Jurkat, Clone E6-1 (cell line): ENCODE results near the gene CASTOR1.
A peak's percentile ranks its signal among the peaks of the same experiment; 100 is the strongest.

Experiments
- DNase-seq: peaks from one replicate; pipeline ENCODE4 v3.0.0-alpha.2; 2011; ENCODE audit warnings: low read depth, low spot score
- H3K4me3 ChIP-seq: 2 replicates; pipeline ENCODE4 v1.5.1; 2011; ENCODE audit warnings: mild to moderate bottlenecking, low read length, control low read depth, moderate library complexity

The CASTOR1 gene

DNA sequence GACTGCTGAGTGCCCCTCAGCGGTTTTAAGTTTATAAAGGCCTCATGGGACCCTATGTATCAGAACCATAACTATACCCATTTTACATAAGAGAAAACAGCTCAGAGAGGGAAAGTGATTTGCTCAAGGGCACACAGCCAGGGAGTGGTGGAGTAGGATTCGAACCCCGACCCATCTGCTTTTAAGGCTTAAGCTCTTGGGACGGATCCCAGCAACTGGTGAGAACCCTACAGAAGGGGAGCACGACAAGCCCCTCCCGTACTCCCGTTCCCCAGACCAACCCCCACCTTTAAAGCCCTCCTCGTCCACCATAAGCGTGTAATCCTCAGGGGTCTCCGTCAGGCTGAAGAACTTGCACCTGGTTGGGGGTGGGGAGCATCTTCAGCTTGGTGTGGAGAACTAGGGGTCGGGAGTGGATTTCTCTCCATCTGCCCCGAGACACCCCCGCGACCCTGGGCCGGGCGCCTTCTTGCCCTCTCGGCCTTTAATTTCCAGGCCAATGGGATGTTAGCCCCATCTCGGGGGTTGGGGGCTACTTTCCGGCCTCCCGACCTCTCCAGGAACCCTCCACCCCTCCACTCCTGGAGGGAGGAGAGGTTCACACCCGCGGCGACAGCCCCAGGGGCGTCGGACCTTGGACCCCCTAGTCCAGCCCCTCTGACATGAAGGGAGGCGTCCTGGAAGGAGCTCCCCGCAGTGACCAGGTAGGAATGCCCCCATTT lies 725 bp downstream of the CASTOR1 start:
- no peak for DNase-seq
- H3K4me3 ChIP-seq, result peak overlapping the region; percentile 74

DNA sequence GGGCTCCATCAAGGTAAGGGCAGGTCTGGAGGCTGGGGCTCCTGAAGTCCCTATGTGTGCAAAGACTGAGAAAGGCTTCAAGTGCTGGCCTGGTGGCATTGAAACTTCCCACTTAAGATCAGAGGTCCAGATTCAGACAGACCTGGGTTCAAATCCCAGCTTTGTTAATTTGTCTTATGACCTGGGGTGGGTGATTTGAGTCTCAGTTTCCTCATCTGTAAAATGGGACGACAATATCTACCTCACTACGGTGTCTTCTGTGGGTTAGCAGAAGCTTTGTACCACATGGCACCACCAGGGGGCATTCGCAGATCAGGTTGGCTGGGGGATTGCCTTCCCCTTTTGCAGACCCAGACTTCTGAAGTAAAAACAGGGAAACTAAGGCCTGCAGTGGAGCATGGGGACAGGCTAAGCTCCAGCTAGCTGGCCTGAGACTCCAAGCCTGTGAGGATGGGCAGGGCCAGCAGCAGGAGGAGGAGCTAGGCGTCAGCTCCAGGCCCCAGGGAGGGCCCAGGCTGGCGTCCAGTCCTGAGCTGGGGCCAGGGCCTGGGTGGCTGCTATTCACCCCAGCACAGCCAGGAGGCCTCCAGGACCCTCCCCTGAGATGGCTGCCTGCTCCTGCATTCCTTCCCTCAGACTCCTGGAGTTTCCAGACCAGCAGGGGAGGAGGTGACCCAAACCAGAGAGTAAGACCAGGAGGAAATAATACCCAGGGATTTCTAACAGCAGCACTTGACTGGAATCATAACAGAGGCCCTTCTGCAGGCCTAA lies 1.5 kb downstream of the CASTOR1 start:
- DNase-seq, result peak; percentile 91
- peak overlapping the region; percentile 74 for H3K4me3 ChIP-seq

DNA sequence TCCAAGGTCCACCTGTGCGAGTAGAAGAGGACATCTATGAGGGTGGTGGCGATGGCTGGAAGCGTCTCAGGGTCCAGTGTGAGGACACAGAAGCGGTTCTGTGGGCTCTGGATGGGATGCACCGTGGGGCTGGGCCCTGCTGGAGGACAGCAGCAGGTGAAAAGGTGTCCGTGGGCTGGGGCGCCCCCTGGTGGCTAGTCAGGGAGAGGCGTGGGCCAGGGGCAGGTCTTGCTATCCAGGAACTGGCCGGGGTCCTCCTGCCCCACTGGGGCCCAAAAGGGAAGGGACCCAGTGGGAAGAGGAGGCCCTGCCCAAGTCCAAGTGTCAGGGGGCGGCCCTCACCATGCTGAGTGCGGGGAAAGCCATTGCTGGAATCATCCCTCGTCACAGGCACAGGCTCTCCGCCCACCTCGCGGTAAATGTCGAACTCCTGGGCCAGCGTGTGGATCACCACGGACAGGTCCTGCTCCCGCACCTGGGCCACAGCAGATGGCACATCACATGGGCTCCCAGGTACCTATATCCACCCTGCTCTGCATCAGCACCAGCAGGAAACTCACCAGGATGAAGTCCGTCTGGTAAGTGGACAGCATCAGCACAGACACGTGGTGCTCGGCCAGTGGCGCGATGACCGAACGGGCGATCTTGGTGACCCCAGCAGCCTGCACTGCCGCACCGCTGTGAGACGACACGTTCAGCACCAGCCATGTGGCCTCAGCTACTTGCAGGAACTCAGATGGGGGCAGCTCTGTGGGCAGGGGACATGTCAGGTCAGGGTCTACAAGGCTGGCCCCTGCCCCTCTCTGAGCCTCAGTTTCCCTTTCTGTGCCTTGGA lies 2.3 kb downstream of the CASTOR1 start:
- peak; percentile 47 for DNase-seq
- no peak overlapping the region for H3K4me3 ChIP-seq

DNA sequence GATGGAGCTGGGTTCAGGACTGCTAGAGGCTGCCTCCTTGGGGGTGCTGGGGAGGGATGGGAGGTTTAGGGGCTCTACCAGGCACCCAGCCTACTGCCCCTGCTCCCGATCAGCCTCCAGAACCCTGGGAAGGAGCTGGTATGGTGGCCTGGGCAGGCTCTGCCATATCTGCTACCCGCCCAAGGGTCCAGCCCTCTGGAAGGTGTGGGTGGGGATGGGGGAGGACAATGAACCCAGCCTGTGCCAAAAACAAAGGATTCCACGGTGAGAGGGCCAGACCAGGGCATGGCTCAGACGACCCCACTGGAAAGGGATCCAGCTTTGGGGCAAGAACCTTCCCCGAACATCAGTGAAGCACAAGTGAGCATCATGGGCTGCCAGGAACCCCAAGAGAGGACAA lies 3.0 kb downstream of the CASTOR1 start:
- DNase-seq, result no peak

DNA sequence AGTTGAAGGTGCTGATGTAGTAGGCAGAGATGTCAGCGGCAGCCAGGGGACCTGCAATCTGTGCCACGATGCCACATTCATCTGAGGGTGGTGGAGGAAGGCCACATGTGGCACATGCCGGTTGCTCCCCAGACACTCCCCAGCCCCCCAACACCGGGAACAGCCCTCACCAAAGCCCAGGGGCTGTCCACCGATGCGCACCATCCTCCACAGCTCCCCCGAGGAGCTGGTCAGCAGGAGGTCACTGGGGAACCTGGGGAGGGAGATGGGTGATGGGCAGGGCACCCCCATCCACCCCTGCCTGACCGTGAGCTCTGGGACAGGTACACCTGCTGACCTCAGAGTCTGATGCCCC lies 3.5 kb downstream of the CASTOR1 start:
- H3K4me3 ChIP-seq, result no peak overlapping the region

More for the DNA sequence above, 3.0 kb downstream of the CASTOR1 start:
- no peak overlapping the region for H3K4me3 ChIP-seq

DNA sequence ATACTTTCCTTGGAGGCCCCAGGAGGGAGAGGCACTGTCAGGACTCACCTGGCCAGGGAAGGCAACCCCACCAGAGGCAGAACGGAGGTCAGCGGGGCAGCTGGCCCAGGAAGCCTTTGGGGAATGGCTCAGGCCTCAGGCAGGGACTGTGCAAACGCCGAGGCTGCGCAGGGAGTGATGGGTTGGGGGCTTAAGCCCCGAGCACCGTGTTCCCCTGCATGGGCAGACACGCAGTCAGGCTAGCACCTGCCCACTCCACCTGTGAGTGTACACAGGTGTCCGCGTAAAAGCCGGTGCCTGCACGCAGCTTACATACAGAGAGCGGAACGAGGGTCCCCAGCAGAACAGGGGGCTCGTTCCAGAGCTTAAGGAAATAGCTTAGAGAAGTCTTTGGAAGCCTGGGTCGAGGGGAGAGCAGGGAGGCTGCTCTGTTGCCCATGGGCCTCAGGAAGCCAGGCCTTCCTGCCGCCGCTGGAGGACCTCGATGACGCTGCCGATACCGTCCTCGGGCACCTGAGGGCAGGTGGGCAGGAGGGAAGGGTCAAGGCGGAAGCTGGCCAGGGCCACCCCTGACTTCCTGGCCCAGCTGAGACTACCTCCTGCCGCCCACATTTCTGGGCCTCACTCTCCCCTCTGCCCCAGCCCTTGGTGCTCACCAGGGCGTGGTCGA lies 4.0 kb downstream of the CASTOR1 start:
- no peak for DNase-seq
- no peak overlapping the region for H3K4me3 ChIP-seq

More for the DNA sequence above, 3.5 kb downstream of the CASTOR1 start:
- DNase-seq, result no peak

DNA sequence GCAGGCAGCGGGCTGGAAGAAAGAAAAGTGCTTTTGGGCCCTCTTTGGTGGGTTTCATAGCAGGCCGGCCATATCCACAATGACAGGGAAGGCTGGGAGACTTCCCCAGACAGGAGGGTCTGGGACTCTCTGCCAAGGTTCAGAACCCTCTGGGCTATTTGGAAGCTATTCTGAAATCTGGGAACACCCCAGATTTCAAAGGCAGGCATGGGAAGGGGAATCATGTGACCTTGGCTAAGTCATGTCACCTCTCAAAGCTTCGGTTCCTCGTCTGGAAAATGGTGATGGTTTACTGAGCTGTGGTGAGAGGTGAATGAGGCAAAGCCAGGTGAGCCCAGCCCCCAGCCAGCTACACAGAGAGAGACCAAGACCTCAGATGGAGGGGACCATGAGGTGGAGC lies 4.6 kb downstream of the CASTOR1 start:
- no peak overlapping the region for H3K4me3 ChIP-seq
- no peak for DNase-seq

DNA sequence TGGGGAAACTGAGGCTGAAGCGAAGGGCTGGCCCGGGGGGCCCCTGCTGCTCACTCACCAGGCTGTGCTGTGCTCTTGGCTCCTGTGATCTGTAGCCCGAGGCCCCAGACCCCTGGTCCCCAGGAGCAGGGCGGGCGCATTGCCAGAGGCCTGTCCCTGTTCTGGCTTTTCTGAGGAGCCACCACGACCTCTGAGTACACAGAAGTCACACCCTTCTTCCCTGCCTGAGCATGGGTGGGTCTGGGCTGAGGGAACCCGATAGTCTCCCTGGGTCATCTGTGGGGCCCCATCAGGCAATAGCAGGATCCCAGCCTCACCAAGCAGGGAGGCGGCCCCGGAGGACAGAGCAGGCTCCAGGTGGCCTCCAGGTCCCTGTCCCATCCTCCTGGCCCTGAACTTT lies 5.1 kb downstream of the CASTOR1 start:
- DNase-seq, result no peak

DNA sequence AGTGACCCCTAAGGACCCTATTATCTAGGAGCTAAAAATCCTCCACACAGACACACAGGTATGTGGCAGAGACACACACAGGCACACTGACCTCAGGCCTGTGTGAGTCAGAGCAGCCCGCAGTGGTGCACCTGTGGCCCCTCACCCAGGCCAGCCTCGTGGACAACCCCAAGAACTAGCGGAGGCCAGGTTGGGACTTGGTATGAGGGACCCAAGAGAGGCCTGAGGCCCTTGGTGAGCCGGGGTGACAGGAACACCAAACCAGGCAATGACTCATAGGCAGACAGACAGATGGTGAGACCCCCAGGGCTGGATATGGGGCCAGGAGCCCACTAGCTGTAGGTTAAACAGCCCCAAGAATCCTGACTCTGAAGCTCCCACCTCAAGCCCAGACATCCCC lies 6.0 kb downstream of the CASTOR1 start:
- no peak for DNase-seq
- no peak overlapping the region for H3K4me3 ChIP-seq

More for the DNA sequence above, 5.1 kb downstream of the CASTOR1 start:
- H3K4me3 ChIP-seq, result no peak overlapping the region

DNA sequence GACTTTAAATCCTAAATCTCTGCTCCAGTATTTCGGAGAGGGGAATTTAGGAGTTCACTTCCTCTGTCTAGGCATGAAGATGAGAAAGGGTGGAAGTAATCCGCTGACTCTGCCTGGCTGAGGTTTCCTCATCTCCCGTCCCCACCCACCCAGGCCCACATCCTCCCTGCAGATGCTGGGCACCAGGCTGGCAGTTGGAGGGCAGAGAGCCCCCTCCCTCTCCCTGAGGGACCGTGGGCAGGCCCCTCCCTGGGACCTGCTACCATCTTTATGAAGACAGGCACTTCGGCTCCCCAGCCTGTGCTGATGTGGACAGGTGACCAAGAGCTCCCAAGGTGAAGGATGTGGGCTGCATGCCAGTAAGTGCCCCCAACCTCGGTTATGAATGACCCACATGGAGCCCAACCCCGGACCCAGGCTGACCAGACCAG lies 6.7 kb downstream of the CASTOR1 start:
- peak; percentile 78 for DNase-seq
- H3K4me3 ChIP-seq, result no peak overlapping the region

DNA sequence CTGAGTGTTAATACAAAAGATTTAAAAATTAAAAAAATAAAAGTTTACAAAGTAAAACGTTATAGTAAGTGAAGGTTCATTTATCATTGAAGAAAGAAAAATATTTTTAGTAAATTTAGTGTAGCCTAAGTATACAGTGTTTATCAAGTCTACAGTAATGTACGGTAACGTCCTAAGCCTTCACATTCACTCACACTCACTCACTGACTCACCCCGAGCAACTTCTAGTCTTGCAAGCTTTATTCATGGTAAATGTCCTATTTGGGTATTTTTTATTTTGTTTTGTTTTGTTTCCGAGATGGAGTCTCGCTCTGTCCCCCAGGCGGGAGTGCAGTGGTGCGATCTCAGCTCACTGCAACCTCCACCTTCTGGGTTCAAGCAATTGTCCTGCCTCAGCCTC lies 8.8 kb downstream of the CASTOR1 start:
- no peak overlapping the region for H3K4me3 ChIP-seq
- no peak for DNase-seq

DNA sequence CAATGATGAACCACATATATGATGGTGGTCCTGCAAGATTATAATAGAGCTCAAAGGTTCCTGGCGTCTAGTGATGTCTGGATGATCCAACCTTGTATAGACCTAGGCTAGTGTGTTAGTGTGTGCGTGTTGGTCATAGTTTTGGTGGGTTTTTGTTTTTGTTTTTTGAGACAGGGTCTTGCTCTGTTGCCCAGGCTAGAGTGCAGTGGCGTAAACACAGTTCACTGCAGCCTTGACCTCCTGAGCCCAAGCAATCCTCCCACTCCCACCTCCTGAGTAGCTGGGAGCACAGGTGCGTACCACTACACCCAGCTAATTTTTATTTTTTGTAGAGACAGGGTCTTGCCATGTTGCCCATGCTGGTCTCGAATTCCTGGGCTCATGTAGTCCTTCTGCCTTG lies 9.4 kb downstream of the CASTOR1 start:
- no peak overlapping the region for H3K4me3 ChIP-seq
- DNase-seq, result no peak

DNA sequence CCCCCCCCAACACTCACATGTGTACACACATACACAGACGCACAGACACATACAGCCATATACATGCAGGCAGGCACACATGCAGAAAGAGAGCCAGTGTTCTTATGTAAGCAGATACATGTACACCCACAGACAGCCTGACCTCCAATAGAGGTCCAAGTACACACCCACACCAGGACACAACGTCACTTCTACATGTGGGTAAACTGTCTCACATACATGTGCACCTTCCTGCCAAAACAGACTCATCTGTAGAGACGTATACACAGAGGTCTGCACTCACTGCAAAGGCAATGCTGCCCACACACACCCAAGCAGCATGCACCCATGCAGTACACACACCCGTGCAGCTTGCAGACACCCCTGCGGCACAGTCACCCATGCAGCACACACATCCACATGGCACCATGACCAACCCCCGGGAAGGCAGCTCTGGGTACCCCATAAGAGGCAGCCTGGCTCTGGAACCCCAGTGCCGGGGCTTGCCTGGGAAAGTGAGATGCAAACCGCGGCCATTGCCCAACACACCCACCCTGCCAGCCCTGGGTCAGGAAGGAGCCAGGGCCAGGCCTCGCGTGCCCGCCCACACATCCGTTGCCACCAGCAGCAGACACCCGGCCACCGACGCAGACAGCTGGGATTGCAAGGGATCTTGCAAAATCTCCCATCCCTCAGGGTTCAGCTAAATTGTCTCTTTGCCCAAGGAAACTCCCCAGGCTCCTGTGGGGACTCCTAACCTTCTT lies 10.1 kb downstream of the CASTOR1 start:
- H3K4me3 ChIP-seq, result no peak overlapping the region
- DNase-seq, result no peak

DNA sequence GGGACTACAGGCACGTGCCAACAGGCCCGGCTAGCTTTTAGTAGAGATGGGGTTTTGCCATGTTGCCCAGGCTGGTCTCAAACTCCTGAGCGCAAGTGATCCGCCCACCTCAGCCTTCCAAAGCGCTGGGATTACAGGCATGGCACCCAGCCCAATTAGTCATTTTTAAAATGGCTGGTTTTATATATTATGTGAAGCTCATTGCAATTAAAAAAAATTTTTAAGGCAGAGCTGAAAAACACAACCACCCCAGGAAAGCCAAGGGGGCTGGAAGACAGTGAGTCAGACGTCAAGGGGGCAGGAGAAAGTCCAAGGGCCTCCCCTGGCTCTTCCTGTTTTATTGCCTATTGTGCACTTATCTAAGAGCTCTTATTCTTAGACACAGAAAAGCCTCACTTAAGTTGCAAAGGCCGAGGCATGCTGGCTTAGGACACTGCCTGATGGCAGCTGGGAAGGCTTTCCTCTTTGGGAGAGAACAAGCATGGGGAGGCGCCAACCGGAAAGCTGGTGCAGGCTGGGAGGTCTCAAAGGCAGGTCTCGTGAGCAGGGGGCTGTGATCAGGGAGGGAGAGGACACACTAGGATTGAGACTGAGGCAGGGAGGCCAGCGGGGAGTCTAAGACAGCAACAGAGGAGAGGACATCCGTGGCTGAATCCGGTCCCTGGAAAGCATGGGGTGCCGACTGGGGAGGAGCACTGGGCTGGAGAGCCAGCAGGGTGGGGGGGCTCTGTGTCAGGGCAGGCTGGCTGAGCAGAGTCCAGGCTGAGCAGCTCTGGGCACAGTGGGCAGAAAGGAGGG lies 11.6 kb downstream of the CASTOR1 start:
- H3K4me3 ChIP-seq, result no peak overlapping the region
- DNase-seq, result no peak

DNA sequence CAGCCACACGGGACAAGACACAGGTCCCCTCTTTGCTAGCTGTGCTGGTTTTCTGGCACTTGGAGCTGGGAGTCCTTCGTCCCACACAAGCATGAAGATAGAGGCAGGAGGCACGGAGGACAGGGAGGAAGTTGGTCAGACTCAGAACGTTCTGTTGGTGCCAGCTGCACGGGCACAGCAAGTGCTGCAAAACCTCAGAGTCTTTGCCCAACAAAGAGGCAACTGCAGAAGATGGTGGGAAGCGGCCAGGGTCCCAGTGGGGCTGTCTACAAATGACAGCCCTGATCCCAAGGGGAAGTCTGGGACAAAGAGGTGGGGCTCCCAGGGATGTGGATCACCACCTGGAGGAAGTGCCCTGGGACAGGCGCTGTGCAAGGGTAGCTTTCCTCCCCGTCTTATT lies 13.3 kb downstream of the CASTOR1 start:
- peak overlapping the region; percentile 25 for H3K4me3 ChIP-seq
- DNase-seq, result no peak

DNA sequence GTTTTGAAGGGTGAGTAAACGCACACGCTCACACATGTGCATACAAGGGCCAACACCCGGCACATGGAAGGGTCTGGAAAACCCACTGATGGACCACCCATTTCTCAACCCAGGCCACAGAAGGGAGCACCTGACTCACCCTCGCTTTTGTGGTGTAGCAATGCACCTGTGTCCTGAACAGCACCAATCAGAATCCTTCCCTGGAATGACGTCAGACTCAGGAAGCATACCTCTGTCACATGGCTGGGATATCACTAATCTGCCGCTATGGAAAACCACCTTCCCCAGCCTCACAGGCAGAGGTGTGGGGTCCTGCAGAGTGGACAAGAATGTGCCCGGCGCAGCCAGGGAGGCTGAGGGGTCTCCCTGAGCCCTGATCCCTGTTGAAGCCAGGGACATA lies 13.7 kb downstream of the CASTOR1 start:
- peak overlapping the region; percentile 25 for H3K4me3 ChIP-seq
- peak; percentile 57 for DNase-seq

DNA sequence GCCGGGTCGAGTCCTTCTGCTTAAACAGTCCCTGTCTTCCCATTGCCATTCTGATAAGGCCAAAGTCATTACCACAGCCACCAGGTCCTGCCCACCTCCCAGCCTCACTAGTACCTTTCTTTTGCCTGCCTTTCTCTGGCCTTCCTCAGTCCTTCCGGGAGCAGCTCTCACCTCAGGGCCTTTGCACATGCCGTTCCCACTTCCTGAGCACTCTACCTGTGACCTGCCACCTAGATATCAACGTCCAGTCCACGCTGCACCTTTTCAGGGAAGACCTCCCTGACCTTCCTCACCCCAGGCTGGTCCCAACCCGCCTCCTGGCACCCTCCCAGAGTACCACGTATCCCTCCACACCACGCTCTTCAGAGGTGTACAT lies 14.9 kb downstream of the CASTOR1 start:
- no peak for DNase-seq

More for the DNA sequence above, 14.9 kb downstream of the CASTOR1 start:
- H3K4me3 ChIP-seq, result no peak overlapping the region
